Calu3 (cell line): ENCODE results near the gene ARL14EPL. TPM values are rescaled to one million over a fixed set of nuclear protein-coding genes. Genes with fewer than 3 reads are reported as not detected.

Experiments
- BruUV-seq: library from RNA; stranded (reverse); fragments of 400-500 nt; replicated peaks from 2 replicates; lab custom pipeline; 2021; lab: Mats Ljungman, UMichigan
- CTCF ChIA-PET: fragments of 300-600 bp; sonication (Branson Sonifier 250); formaldehyde crosslinking; loops from one replicate; lab custom pipeline; 2022; ENCODE audit warnings: antibody characterized with exemption; lab: Charles Lee
- DNase-seq: peaks from one replicate; pipeline ENCODE4 v3.0.0; 2022
- H3K27ac Mint-ChIP-seq: one replicate; pipeline ENCODE4 v1.8.0; 2022; ENCODE audit warnings: mixed read lengths; ENCODE audit not compliant: unreplicated experiment
- H3K27me3 Mint-ChIP-seq: one replicate; pipeline ENCODE4 v1.8.0; 2022; ENCODE audit warnings: mixed read lengths; ENCODE audit not compliant: unreplicated experiment
- H3K36me3 Mint-ChIP-seq: one replicate; pipeline ENCODE4 v1.8.0; 2022; ENCODE audit warnings: mild to moderate bottlenecking, moderate library complexity, mixed read lengths; ENCODE audit not compliant: insufficient read depth, unreplicated experiment
- H3K4me1 Mint-ChIP-seq: one replicate; pipeline ENCODE4 v1.8.0; 2022; ENCODE audit warnings: mild to moderate bottlenecking, low read depth, mixed read lengths; ENCODE audit not compliant: unreplicated experiment
- H3K4me3 Mint-ChIP-seq: one replicate; pipeline ENCODE4 v1.8.0; 2022; ENCODE audit warnings: mild to moderate bottlenecking, low read depth, moderate library complexity, mixed read lengths; ENCODE audit not compliant: unreplicated experiment
- H3K9me3 Mint-ChIP-seq: one replicate; pipeline ENCODE4 v1.8.0; 2022; ENCODE audit warnings: low read depth, mixed read lengths; ENCODE audit not compliant: unreplicated experiment
- CTCF ChIP-seq: fragments of 200-600 bp; IDR thresholded peaks from one replicate; pipeline ENCODE4 v1.8.0; 2022; ENCODE audit warnings: antibody characterized with exemption; ENCODE audit not compliant: unreplicated experiment
- intact Hi-C: fragments of 100-400 bp; cut with micrococcal nuclease; formaldehyde crosslinking; loops from one replicate; pipeline ENCODE4 v1.10.0; 2022; ENCODE audit not compliant: unreplicated experiment
- total RNA-seq: library from RNA; stranded (reverse); gene quantifications from 2 replicates; pipeline ENCODE4 v1.2.3, GENCODE V29; 2022

ARL14EPL gene
- total RNA-seq, 1 experiment from 2014 or later: 0.66 TPM

GRCh38 chr5:116023619-116024018 is 8.7 kb upstream of the ARL14EPL start:
- no peaks in the 10 kb centered on the region for H3K27me3 Mint-ChIP-seq
- H3K4me3 Mint-ChIP-seq: no peak overlapping the region
- H3K36me3 Mint-ChIP-seq: no peaks in the 10 kb centered on the region
- H3K4me1 Mint-ChIP-seq: no peaks in the 10 kb centered on the region
- no peak for DNase-seq
- intact Hi-C loops: no loop called here
- TF ChIP-seq CTCF: no peak
- no peak overlapping the region for H3K27ac Mint-ChIP-seq
- CTCF ChIA-PET: interaction anchor here (0.7 kb wide), 1 partner anchor 9 kb away, joined by 3 read pairs; no protein-coding TSS in a partner anchor
- BruUV-seq: no TSS peak
- peaks cover 2% of the 10 kb centered on the region for H3K9me3 Mint-ChIP-seq

- TF ChIP-seq CTCF: no peak
These were observed 6.4 kb upstream of the ARL14EPL start for GRCh38 chr5:116025866-116026265.

GRCh38 chr5:116032991-116033390 is 719 bp downstream of the ARL14EPL start:
- H3K27me3 Mint-ChIP-seq: no peaks in the 10 kb centered on the region
- CTCF ChIA-PET: interaction anchor here (0.8 to 1.2 kb wide), 3 partner anchors 10 to 192 kb away, joined by 3 to 9 read pairs (median 3); partner anchors contain the start of genes AP3S1 and ATG12
- no peak for DNase-seq
- peaks cover 4% of the 10 kb centered on the region for H3K36me3 Mint-ChIP-seq
- no peak for TF ChIP-seq CTCF
- no TSS peak for BruUV-seq
- intact Hi-C loops: loop anchor here (1.0 to 2.0 kb wide), 4 partner anchors 54 to 399 kb away; partner anchors contain the start of genes AP3S1 and ATG12
- H3K4me3 Mint-ChIP-seq: no peak overlapping the region
- no peaks in the 10 kb centered on the region for H3K4me1 Mint-ChIP-seq
- peaks cover 2% of the 10 kb centered on the region for H3K9me3 Mint-ChIP-seq
- no peak overlapping the region for H3K27ac Mint-ChIP-seq

More at GRCh38 chr5:116025866-116026265, 6.4 kb upstream of the ARL14EPL start:
- no peaks in the 10 kb centered on the region for H3K4me1 Mint-ChIP-seq
- no peak for DNase-seq
- H3K9me3 Mint-ChIP-seq: peaks cover 2% of the 10 kb centered on the region
- no peaks in the 10 kb centered on the region for H3K36me3 Mint-ChIP-seq
- no peaks in the 10 kb centered on the region for H3K27me3 Mint-ChIP-seq
- intact Hi-C loops: no loop called here
- BruUV-seq: no TSS peak
- CTCF ChIA-PET: no interaction called here
- no peak overlapping the region for H3K27ac Mint-ChIP-seq
- no peak overlapping the region for H3K4me3 Mint-ChIP-seq

- CTCF ChIA-PET: no interaction called here
- H3K27me3 Mint-ChIP-seq: no peaks in the 10 kb centered on the region
- no peaks in the 10 kb centered on the region for H3K9me3 Mint-ChIP-seq
- no peak for TF ChIP-seq CTCF
- H3K36me3 Mint-ChIP-seq: peaks cover 4% of the 10 kb centered on the region
- no peaks in the 10 kb centered on the region for H3K4me1 Mint-ChIP-seq
- no peak overlapping the region for H3K27ac Mint-ChIP-seq
- no TSS peak for BruUV-seq
- intact Hi-C loops: no loop called here
- no peak overlapping the region for H3K4me3 Mint-ChIP-seq
- no peak for DNase-seq
These were observed 2.9 kb downstream of the ARL14EPL start for GRCh38 chr5:116035123-116035522.
